ENCODE results near the gene ITSN2. TPM values are rescaled to one million over a fixed set of nuclear protein-coding genes. Genes with fewer than 3 reads are reported as not detected.
"Not testable (repeated sequence)": the region's sequence is repeated elsewhere in the genome, so short reads cannot be mapped to it uniquely, and the experiment has no call there.

Gene ITSN2
- polyA plus RNA-seq, 1 donor (not counting 4 experiments of a cell fraction or from before 2014, with no cell fraction given): 19.7 TPM

GRCh38 chr2:24339856-24340262 lies 20.5 kb downstream of the ITSN2 start:
- no peak for FAIRE-seq
- TF ChIP-seq CTCF (optimal IDR thresholded peaks at IDR 0.05 in 1 of 3, IDR thresholded peaks at IDR 0.05 in 1 of 3, conservative IDR thresholded peaks at IDR 0.05 in 1 of 3; ENCODE audit: extremely low read depth in 1 of 3, insufficient read depth in 2 of 3, low read length in 3 of 3) (no peak), EZH2 (IDR thresholded peaks at IDR 0.05; ENCODE audit: low read length) (no peak)

GRCh38 chr2:24339098-24339497 lies 21.2 kb downstream of the ITSN2 start:
- H3K9me3 ChIP-seq (ENCODE audit: control insufficient read depth, low read depth, low read length); DNase-seq (ENCODE audit: low read depth, low spot score); H3K4me2 ChIP-seq (ENCODE audit: control insufficient read depth, extremely low read depth, insufficient read depth, low read depth, low read length); H3K4me3 ChIP-seq (ENCODE audit: control insufficient read depth in 2 of 3, extremely low read depth in 1 of 3, insufficient read depth in 2 of 3, low read depth in 1 of 3, low read length in 3 of 3); H4K20me1 ChIP-seq (ENCODE audit: control insufficient read depth, extremely low read depth, insufficient read depth, low read length); H3K4me1 ChIP-seq (ENCODE audit: control insufficient read depth, extremely low read depth, insufficient read depth, low read length); H3K27ac ChIP-seq (ENCODE audit: control insufficient read depth, insufficient read depth, low read length); H3K9me1 ChIP-seq (ENCODE audit: control insufficient read depth, extremely low read depth, insufficient read depth, low read length); FAIRE-seq; H2AFZ ChIP-seq (ENCODE audit: control insufficient read depth, low read length); dilution Hi-C loops (cut with MboI; ENCODE audit: extremely low pct_ligation_motif_present, low sequenced_read_pairs); H3K36me3 ChIP-seq (ENCODE audit: control insufficient read depth in 2 of 2, extremely low read depth in 1 of 2, insufficient read depth in 2 of 2, low read length in 2 of 2); H3K9ac ChIP-seq (ENCODE audit: control insufficient read depth, extremely low read depth, insufficient read depth, low read length); H3K27me3 ChIP-seq (ENCODE audit: control insufficient read depth, extremely low read depth, insufficient read depth, low read length): not testable (repeated sequence)
- peaks cover 37% of the 10 kb centered on the region for H3K79me2 ChIP-seq (ENCODE audit: control insufficient read depth, insufficient read depth, low read length)

More at GRCh38 chr2:24339856-24340262, 20.5 kb downstream of the ITSN2 start:
- no peaks in the 10 kb centered on the region for H3K9me1 ChIP-seq (ENCODE audit: control insufficient read depth, extremely low read depth, insufficient read depth, low read length)
- no peak overlapping the region for H3K4me3 ChIP-seq (ENCODE audit: control insufficient read depth in 2 of 3, extremely low read depth in 1 of 3, insufficient read depth in 2 of 3, low read depth in 1 of 3, low read length in 3 of 3)
- H3K4me1 ChIP-seq (ENCODE audit: control insufficient read depth, extremely low read depth, insufficient read depth, low read length): no peaks in the 10 kb centered on the region
- dilution Hi-C loops (cut with MboI; ENCODE audit: extremely low pct_ligation_motif_present, low sequenced_read_pairs): no loop called here
- no peak overlapping the region for H3K27ac ChIP-seq (ENCODE audit: control insufficient read depth, insufficient read depth, low read length)
- no peak for DNase-seq (ENCODE audit: low read depth, low spot score)
- no peaks in the 10 kb centered on the region for H3K36me3 ChIP-seq (ENCODE audit: control insufficient read depth in 2 of 2, extremely low read depth in 1 of 2, insufficient read depth in 2 of 2, low read length in 2 of 2)
- no peaks in the 10 kb centered on the region for H3K9me3 ChIP-seq (ENCODE audit: control insufficient read depth, low read depth, low read length)
- H2AFZ ChIP-seq (ENCODE audit: control insufficient read depth, low read length): no peak overlapping the region
- no peaks in the 10 kb centered on the region for H4K20me1 ChIP-seq (ENCODE audit: control insufficient read depth, extremely low read depth, insufficient read depth, low read length)
- H3K9ac ChIP-seq (ENCODE audit: control insufficient read depth, extremely low read depth, insufficient read depth, low read length): no peak overlapping the region
- H3K4me2 ChIP-seq (ENCODE audit: control insufficient read depth, extremely low read depth, insufficient read depth, low read depth, low read length): no peak overlapping the region
- no peaks in the 10 kb centered on the region for H3K27me3 ChIP-seq (ENCODE audit: control insufficient read depth, extremely low read depth, insufficient read depth, low read length)
- peaks cover 38% of the 10 kb centered on the region for H3K79me2 ChIP-seq (ENCODE audit: control insufficient read depth, insufficient read depth, low read length)

GRCh38 chr2:24337890-24338289 lies 22.4 kb downstream of the ITSN2 start:
- no peaks in the 10 kb centered on the region for H3K27me3 ChIP-seq (ENCODE audit: control insufficient read depth, extremely low read depth, insufficient read depth, low read length)
- H3K27ac ChIP-seq (ENCODE audit: control insufficient read depth, insufficient read depth, low read length): no peak overlapping the region
- no peaks in the 10 kb centered on the region for H3K9me3 ChIP-seq (ENCODE audit: control insufficient read depth, low read depth, low read length)
- no peak overlapping the region for H3K4me2 ChIP-seq (ENCODE audit: control insufficient read depth, extremely low read depth, insufficient read depth, low read depth, low read length)
- no peaks in the 10 kb centered on the region for H3K4me1 ChIP-seq (ENCODE audit: control insufficient read depth, extremely low read depth, insufficient read depth, low read length)
- DNase-seq (ENCODE audit: low read depth, low spot score): no peak
- peaks cover 2% of the 10 kb centered on the region for H4K20me1 ChIP-seq (ENCODE audit: control insufficient read depth, extremely low read depth, insufficient read depth, low read length)
- no peak for TF ChIP-seq CTCF (optimal IDR thresholded peaks at IDR 0.05 in 1 of 3, IDR thresholded peaks at IDR 0.05 in 1 of 3, conservative IDR thresholded peaks at IDR 0.05 in 1 of 3; ENCODE audit: extremely low read depth in 1 of 3, insufficient read depth in 2 of 3, low read length in 3 of 3)
- TF ChIP-seq EZH2 (IDR thresholded peaks at IDR 0.05; ENCODE audit: low read length): no peak
- no peak overlapping the region for H3K9ac ChIP-seq (ENCODE audit: control insufficient read depth, extremely low read depth, insufficient read depth, low read length)
- peaks cover 35% of the 10 kb centered on the region for H3K79me2 ChIP-seq (ENCODE audit: control insufficient read depth, insufficient read depth, low read length)
- H2AFZ ChIP-seq (ENCODE audit: control insufficient read depth, low read length): no peak overlapping the region
- no peaks in the 10 kb centered on the region for H3K36me3 ChIP-seq (ENCODE audit: control insufficient read depth in 2 of 2, extremely low read depth in 1 of 2, insufficient read depth in 2 of 2, low read length in 2 of 2)
- no peak for FAIRE-seq
- no peak overlapping the region for H3K4me3 ChIP-seq (ENCODE audit: control insufficient read depth in 2 of 3, extremely low read depth in 1 of 3, insufficient read depth in 2 of 3, low read depth in 1 of 3, low read length in 3 of 3)
- H3K9me1 ChIP-seq (ENCODE audit: control insufficient read depth, extremely low read depth, insufficient read depth, low read length): no peaks in the 10 kb centered on the region
- dilution Hi-C loops (cut with MboI; ENCODE audit: extremely low pct_ligation_motif_present, low sequenced_read_pairs): no loop called here

Measured in keratinocyte (primary cell).